ENCODE measurements around the gene RBMY1J.
"Not testable (repeated sequence)": the region's sequence is repeated elsewhere in the genome, so short reads cannot be mapped to it uniquely, and the experiment has no call there.

Gene RBMY1J

GRCh38 chrY:22403110-22403509 is at the start of gene RBMY1J:
RBMY1J (plus strand) TSS chrY:22403410; CDS start chrY:22405448, 2,038 bp downstream.
- DNase-seq (ENCODE audit: low read depth in 2 of 2), result not testable (repeated sequence)

DNA sequence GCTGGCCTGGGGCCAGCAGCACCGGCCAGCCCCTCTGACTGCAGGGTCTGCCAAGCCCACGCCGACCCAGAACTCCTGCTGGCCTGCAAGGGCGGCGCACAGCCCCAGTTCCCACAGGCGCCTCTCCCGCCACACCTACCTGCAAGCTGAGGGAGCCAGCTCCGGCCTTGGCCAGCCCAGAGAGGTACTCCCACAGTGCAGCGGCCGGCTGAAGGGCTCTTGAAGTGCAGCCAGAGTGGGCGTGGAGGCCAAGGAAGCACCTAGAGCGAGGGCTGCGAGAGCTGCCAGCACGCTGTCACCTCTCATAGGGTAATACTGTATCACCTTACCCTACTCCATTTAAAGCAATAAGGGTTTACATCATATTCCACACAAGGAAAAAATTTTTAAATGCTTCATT is 35.8 kb upstream of the RBMY1J start:
- DNase-seq (ENCODE audit: low read depth in 2 of 2), result no peak

DNA sequence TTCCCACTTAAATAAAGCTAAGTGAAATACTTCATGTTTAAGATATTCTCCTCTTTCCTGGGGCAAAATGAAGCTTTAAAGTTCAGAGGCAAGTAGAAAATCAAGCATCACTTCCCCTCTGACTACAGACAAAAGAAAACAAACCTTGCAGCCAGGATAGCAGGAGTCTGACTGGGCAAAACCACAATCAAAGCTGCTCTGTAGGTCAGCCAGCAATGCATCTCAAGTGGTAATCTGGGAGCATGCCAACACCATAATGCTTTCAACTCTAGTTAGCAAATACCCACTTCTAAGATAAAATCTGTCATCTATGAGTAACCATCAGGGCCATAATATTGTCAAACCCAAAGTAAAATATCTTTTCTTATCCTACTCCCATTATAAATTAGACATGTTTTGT is 32.6 kb upstream of the RBMY1J start:
- DNase-seq (ENCODE audit: low read depth in 2 of 2), result no peak

- no peak for DNase-seq (ENCODE audit: low read depth in 2 of 2)
These were observed 29.7 kb upstream of the RBMY1J start for GRCh38 chrY:22373494-22373893.

DNA sequence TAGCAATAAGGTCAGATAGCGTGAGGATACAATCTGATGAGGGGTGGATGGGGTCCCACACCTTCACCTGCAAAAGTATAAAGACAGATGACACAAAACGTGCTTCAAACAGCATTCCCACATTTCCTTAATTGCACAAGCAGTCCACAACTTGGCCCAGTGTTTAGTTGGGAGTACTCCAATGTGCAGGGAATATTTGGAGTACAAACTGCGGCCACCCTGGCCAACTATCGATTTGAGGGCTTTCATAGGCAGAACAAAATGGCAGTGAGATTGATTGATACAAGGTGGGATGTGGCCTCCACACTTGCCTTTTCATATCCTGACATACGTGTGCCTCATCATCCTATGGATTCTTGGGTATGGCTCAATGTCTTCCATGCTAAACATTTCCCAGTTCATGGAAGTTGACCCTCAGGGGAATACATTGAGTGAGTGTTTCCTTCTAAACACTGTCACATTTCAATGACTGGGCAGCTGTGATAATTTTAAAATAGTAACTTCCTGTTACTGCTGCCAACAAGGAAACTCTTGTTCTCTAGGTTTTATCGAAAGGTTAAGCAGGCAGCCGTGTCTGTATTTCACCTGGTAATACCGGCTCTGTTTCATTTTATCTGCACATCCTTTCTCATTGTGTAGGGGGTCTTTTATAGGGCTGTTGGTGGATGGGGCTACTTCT is 41.6 kb downstream of the RBMY1J start:
- DNase-seq (ENCODE audit: low read depth in 2 of 2), result not testable (repeated sequence)

GRCh38 chrY:22455522-22455921 is 52.3 kb downstream of the RBMY1J start:
- DNase-seq (ENCODE audit: low read depth in 2 of 2), result not testable (repeated sequence)

DNA sequence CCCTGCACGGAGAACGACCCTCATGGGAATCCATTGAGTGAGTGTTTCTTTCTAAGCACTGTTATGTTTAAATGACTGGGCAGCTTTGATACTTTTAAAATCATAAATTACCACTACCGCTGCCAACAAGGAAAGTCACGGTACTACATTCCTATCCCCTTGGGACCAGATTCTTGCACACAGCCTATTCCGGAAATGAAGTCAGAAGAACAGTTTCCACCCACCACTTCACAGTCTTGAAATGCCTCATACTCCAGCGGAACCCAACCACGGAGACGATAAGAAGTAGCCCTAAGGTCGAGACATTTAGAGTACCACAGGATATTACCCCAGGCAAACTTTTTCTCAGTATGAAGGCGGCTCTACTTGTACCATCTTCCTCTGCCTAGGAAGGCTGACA is 58.8 kb downstream of the RBMY1J start:
- not testable (repeated sequence) for DNase-seq (ENCODE audit: low read depth in 2 of 2)

Measured in stimulated activated CD8-positive, alpha-beta memory T cell treated with anti-CD3 and anti-CD28 coated beads, Interleukin-7, amount 100 ng/mL, for 4 hours (primary cell).